ENCODE data around the gene PFDN1. TPM values are rescaled to one million over a fixed set of nuclear protein-coding genes. Genes with fewer than 3 reads are reported as not detected.

Gene PFDN1
- polyA plus RNA-seq, 1 experiment, result 114 TPM

DNA sequence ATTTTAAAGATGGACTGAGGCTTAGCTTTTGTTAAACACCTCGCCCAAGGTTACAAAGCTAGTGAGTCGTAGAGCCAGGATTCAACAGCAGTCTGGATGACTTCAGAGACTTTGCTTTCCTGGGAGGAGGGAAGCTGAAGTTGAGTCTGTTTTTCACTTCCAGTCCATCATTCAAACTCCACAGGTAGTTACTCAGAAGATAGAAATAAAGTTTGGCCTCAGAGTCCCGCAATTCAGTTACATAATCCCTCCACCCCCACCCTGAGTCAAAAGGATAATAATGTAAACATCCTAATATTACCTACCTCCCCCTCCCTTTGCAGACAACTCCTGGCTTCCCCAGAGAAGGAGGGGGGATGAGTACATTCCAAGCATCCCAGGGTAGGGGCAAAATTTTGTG is 35.4 kb upstream of the PFDN1 start:
- H3K36me3 ChIP-seq (ENCODE audit: control insufficient read depth, insufficient read depth, low read length), result no peaks in the 10 kb centered on the region
- no peak overlapping the region for H3K4me3 ChIP-seq (ENCODE audit: low read depth, low read length)
- TF ChIP-seq, protein P1, sequence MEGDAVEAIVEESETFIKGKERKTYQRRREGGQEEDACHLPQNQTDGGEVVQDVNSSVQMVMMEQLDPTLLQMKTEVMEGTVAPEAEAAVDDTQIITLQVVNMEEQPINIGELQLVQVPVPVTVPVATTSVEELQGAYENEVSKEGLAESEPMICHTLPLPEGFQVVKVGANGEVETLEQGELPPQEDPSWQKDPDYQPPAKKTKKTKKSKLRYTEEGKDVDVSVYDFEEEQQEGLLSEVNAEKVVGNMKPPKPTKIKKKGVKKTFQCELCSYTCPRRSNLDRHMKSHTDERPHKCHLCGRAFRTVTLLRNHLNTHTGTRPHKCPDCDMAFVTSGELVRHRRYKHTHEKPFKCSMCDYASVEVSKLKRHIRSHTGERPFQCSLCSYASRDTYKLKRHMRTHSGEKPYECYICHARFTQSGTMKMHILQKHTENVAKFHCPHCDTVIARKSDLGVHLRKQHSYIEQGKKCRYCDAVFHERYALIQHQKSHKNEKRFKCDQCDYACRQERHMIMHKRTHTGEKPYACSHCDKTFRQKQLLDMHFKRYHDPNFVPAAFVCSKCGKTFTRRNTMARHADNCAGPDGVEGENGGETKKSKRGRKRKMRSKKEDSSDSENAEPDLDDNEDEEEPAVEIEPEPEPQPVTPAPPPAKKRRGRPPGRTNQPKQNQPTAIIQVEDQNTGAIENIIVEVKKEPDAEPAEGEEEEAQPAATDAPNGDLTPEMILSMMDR (IDR thresholded peaks at IDR 0.05; ENCODE audit: insufficient read depth, low read depth, low read length), result no peak
- no peak for DNase-seq (ENCODE audit: low read depth)
- no peaks in the 10 kb centered on the region for H3K27me3 ChIP-seq (ENCODE audit: control insufficient read depth, insufficient read depth, low read length)
- ChIA-PET CTCF (interaction anchor here (1.1 to 22.9 kb wide), 4 partner anchors 8 to 91 kb away, joined by 4 to 813 read pairs (median 4); partner anchors contain the start of gene HBEGF), POLR2A (no interaction called here)

DNA sequence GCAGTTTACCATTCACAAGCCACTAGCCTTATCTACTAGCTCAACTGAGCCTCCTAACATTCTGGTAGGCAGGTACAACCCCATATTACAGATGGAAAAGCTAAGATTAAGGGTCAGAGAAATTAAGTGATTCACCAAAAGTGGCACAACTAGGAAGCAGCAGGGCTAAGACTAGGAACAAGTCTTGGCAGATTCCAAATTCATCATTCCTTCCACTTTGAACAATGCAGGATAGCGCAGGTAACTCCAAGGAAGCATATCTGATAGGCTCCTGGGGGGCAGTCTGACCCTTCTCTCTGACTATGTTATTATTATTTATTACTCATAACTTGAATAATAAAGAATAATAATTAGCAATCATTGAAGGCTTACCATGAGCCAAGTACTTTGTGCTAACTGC is 35.0 kb upstream of the PFDN1 start:
- H3K36me3 ChIP-seq (ENCODE audit: control insufficient read depth, insufficient read depth, low read length), result no peaks in the 10 kb centered on the region
- ChIA-PET POLR2A (no interaction called here), CTCF (interaction anchor here (1.1 to 22.9 kb wide), 5 partner anchors 8 to 91 kb away, joined by 3 to 813 read pairs (median 4); partner anchors contain the start of gene HBEGF)
- no peak overlapping the region for H3K4me3 ChIP-seq (ENCODE audit: low read depth, low read length)
- H3K27me3 ChIP-seq (ENCODE audit: control insufficient read depth, insufficient read depth, low read length), result no peaks in the 10 kb centered on the region
- DNase-seq (ENCODE audit: low read depth), result no peak
- TF ChIP-seq, protein P1 (IDR thresholded peaks at IDR 0.05; ENCODE audit: insufficient read depth, low read depth, low read length), result no peak

DNA sequence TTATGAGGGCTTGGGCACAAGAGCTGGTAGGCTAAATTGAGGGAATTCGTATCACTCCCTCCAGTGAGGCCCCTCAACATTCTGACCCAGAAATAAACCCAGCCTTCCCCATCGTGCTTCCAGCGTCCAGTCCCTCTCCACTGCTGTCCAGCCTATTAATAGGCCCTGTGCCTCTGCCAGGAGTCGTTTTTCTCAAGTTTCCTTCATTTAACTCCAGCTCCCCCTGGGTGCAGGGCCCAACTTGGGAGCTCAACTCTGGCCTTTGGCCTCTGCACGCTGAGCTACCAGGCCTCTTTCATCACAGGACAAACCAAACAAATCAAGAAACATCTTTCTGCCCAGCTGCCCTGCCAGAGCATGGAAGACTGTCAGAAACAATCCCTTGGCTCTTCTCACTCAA is 33.5 kb upstream of the PFDN1 start:
- ChIA-PET CTCF (interaction anchor here (1.3 to 22.9 kb wide), 4 partner anchors 10 to 89 kb away, joined by 4 to 813 read pairs (median 10); partner anchors contain the start of gene HBEGF), POLR2A (interaction anchor here (0.5 to 0.6 kb wide), 2 partner anchors 14 to 228 kb away, joined by 4 to 5 read pairs; no protein-coding TSS in a partner anchor)
- Histone ChIP-seq H3K36me3 (ENCODE audit: control insufficient read depth, insufficient read depth, low read length) (peaks cover 2% of the 10 kb centered on the region; the same call in 1 of the 2 replicates), H3K27me3 (ENCODE audit: control insufficient read depth, insufficient read depth, low read length) (no peaks in the 10 kb centered on the region), H3K4me3 (ENCODE audit: low read depth, low read length) (no peak overlapping the region)
- no peak for DNase-seq (ENCODE audit: low read depth)
- TF ChIP-seq, protein P1 (IDR thresholded peaks at IDR 0.05; ENCODE audit: insufficient read depth, low read depth, low read length), result no peak

DNA sequence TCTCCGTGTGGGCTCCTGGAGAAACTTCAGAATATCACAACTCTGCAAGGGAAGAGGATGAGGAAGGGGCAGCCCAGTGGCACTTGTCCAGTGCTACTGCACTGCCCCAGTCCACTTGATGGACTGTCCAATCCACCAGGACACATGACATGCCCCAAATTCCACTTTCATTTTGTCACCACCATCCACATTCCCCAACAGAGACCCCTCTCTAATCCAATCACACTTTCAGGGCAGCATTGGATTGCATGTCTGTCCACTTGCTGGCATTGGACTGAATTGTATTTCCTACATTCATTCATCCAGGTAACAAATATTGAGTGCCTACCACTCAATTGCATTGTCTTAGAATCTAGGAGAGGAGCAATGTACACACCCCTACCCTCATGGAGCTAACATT is 28.7 kb upstream of the PFDN1 start:
- H3K27me3 ChIP-seq (ENCODE audit: control insufficient read depth, insufficient read depth, low read length), result no peaks in the 10 kb centered on the region
- TF ChIP-seq, protein P1 (IDR thresholded peaks at IDR 0.05; ENCODE audit: insufficient read depth, low read depth, low read length), result no peak
- ChIA-PET POLR2A (no interaction called here), CTCF (interaction anchor here (1.5 to 1.6 kb wide), 2 partner anchors 14 to 87 kb away, joined by 4 read pairs; no protein-coding TSS in a partner anchor)
- no peak overlapping the region for H3K4me3 ChIP-seq (ENCODE audit: low read depth, low read length)
- DNase-seq (ENCODE audit: low read depth), result no peak
- H3K36me3 ChIP-seq (ENCODE audit: control insufficient read depth, insufficient read depth, low read length), result peaks cover 2% of the 10 kb centered on the region; the same call in 1 of the 2 replicates

DNA sequence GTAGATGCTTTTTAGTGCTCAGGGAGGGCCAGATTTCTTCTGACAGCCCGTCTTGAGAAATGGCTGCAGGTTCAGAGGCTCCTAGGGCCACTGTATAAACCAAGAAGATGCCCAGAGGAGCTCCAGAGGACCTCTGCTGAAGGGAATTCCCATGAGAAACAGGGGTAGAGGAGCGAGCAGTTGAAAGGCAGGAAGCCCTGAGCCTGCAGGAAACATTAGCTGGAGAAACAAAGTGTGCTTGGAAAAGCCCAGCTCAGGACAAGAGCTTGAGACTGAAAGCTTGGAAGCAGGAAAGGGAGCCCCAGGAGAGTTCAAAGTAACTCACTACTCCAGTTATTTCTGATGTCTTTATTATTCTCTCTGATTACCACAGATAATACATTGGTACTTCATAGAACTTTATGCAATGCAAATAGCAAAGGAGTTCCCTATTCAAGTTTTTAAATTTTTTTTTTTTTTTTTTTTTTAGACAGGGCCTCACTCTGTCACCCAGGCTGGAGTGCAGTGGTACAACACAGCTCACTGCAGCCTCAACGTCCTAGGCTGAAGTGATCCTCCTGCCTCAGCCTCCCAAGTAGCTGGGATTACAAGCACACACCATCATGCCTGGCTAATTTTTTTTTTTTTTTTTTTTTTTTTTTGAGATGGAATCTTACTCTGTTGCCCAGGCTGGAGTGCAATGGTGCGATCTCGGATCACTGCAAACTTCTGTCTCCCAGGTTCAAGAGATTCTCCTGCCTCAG is 27.0 kb upstream of the PFDN1 start:
- ChIA-PET CTCF (interaction anchor here (0.6 to 4.2 kb wide), 3 partner anchors 16 to 85 kb away, joined by 3 to 22 read pairs (median 11); partner anchors contain the start of gene HBEGF), POLR2A (interaction anchor here (0.6 kb wide), 1 partner anchor 18 kb away, joined by 4 read pairs; no protein-coding TSS in a partner anchor)
- Histone ChIP-seq H3K27me3 (ENCODE audit: control insufficient read depth, insufficient read depth, low read length) (no peaks in the 10 kb centered on the region), H3K4me3 (ENCODE audit: low read depth, low read length) (no peak overlapping the region), H3K36me3 (ENCODE audit: control insufficient read depth, insufficient read depth, low read length) (peaks cover 2% of the 10 kb centered on the region; the same call in 1 of the 2 replicates)
- TF ChIP-seq, protein P1 (IDR thresholded peaks at IDR 0.05; ENCODE audit: insufficient read depth, low read depth, low read length), result no peak
- no peak for DNase-seq (ENCODE audit: low read depth)
